H9 (cell line): ENCODE data around the gene PRXL2C. TPM values are rescaled to one million over a fixed set of nuclear protein-coding genes. Genes with fewer than 3 reads are reported as not detected.

Source experiments
- DNase-seq: peaks from one replicate; pipeline ENCODE4 v3.0.0-alpha.2; 2017
- H2AFZ ChIP-seq: one replicate; pipeline ENCODE4 v1.6.1; 2013; ENCODE audit warnings: mild to moderate bottlenecking, low read length, control low read depth, moderate library complexity
- H2AK5ac ChIP-seq: 2 replicates; pipeline ENCODE4 v1.6.1; 2013; ENCODE audit warnings: low read length, control low read depth, mixed read lengths; ENCODE audit not compliant: insufficient read length
- H2BK120ac ChIP-seq: one replicate; pipeline ENCODE4 v1.6.1; 2013; ENCODE audit warnings: low read depth, mild to moderate bottlenecking, low read length, control low read depth, inconsistent platforms; ENCODE audit not compliant: poor library complexity, severe bottlenecking
- H2BK12ac ChIP-seq: 2 replicates; pipeline ENCODE4 v1.6.1; 2013; ENCODE audit warnings: low read length, control low read depth, mixed read lengths, low read depth; ENCODE audit not compliant: insufficient read length
- H2BK15ac ChIP-seq: 2 replicates; pipeline ENCODE4 v1.6.1; 2013; ENCODE audit warnings: low read depth, low read length, control low read depth
- H2BK20ac ChIP-seq: one replicate; pipeline ENCODE4 v1.6.1; 2013; ENCODE audit warnings: low read depth, mild to moderate bottlenecking, low read length, control low read depth, inconsistent platforms; ENCODE audit not compliant: poor library complexity, severe bottlenecking
- H2BK5ac ChIP-seq: 2 replicates; pipeline ENCODE4 v1.6.1; 2013; ENCODE audit warnings: low read length, control low read depth, mixed read lengths; ENCODE audit not compliant: insufficient read length
- H3K14ac ChIP-seq: 2 replicates; pipeline ENCODE4 v1.6.1; 2013; ENCODE audit warnings: low read length, control low read depth; ENCODE audit not compliant: insufficient read depth
- H3K18ac ChIP-seq: 2 replicates; pipeline ENCODE4 v1.6.1; 2013; ENCODE audit warnings: low read depth, mild to moderate bottlenecking, mixed read lengths, low read length, control low read depth; ENCODE audit not compliant: insufficient read length
- H3K23ac ChIP-seq: 2 replicates; pipeline ENCODE4 v1.6.1; 2013; ENCODE audit warnings: low read length, control low read depth, mixed read lengths, low read depth; ENCODE audit not compliant: insufficient read length
- H3K23me2 ChIP-seq: 2 replicates; pipeline ENCODE4 v1.6.1; 2013; ENCODE audit warnings: low read depth, mild to moderate bottlenecking, mixed read lengths, low read length, control low read depth; ENCODE audit not compliant: insufficient read length, poor library complexity, severe bottlenecking
- H3K27ac ChIP-seq: 2 replicates; pipeline ENCODE4 v1.5.1; 2013; ENCODE audit warnings: low read length, control low read depth, mixed read lengths, low read depth; ENCODE audit not compliant: insufficient read length
- H3K27me3 ChIP-seq: 2 replicates; pipeline ENCODE4 v1.6.1; 2013; ENCODE audit warnings: low read length, control low read depth, inconsistent platforms; ENCODE audit not compliant: insufficient read depth
- H3K4ac ChIP-seq: 2 replicates; pipeline ENCODE4 v1.6.1; 2013; ENCODE audit warnings: low read depth, mild to moderate bottlenecking, control low read depth, inconsistent platforms, low read length, moderate library complexity
- H3K4me1 ChIP-seq: 2 replicates; pipeline ENCODE4 v1.6.1; 2013; ENCODE audit warnings: low read length, control low read depth, inconsistent platforms; ENCODE audit not compliant: insufficient read depth
- H3K4me2 ChIP-seq: 2 replicates; pipeline ENCODE4 v1.6.1; 2013; ENCODE audit warnings: low read length, control low read depth, mixed read lengths; ENCODE audit not compliant: insufficient read length, insufficient read depth
- H3K56ac ChIP-seq: 2 replicates; pipeline ENCODE4 v1.6.1; 2013; ENCODE audit warnings: low read depth, mild to moderate bottlenecking, mixed read lengths, low read length, control low read depth; ENCODE audit not compliant: insufficient read length
- H3K79me1 ChIP-seq: 2 replicates; pipeline ENCODE4 v1.6.1; 2013; ENCODE audit warnings: low read depth, mild to moderate bottlenecking, moderate library complexity, low read length, control low read depth, inconsistent platforms; ENCODE audit not compliant: insufficient read depth, poor library complexity, severe bottlenecking
- H3K79me2 ChIP-seq: 2 replicates; pipeline ENCODE4 v1.6.1; 2013; ENCODE audit warnings: low read length, control low read depth, inconsistent platforms; ENCODE audit not compliant: insufficient read depth
- H3K9ac ChIP-seq: 2 replicates; pipeline ENCODE4 v1.6.1; 2013; ENCODE audit warnings: low read length, control low read depth, mixed read lengths; ENCODE audit not compliant: insufficient read length; ENCODE audit errors: extremely low read depth
- H3K9me3 ChIP-seq: one replicate; pipeline ENCODE4 v1.6.1; 2013; ENCODE audit warnings: low read depth, low read length, inconsistent platforms; ENCODE audit not compliant: control insufficient read depth
- H3T11ph ChIP-seq: one replicate; pipeline ENCODE4 v1.6.1; 2013; ENCODE audit warnings: mild to moderate bottlenecking, low read length, control low read depth, inconsistent platforms
- H4K20me1 ChIP-seq: one replicate; pipeline ENCODE4 v1.6.1; 2013; ENCODE audit not compliant: control insufficient read depth, insufficient read length, insufficient read depth
- H4K5ac ChIP-seq: 2 replicates; pipeline ENCODE4 v1.6.1; 2013; ENCODE audit warnings: low read depth, mild to moderate bottlenecking, mixed read lengths, low read length, control low read depth; ENCODE audit not compliant: insufficient read length
- H4K8ac ChIP-seq: replicated peaks from 2 replicates; pipeline ENCODE4 v1.6.1; 2013; ENCODE audit warnings: low read length, control low read depth, mixed read lengths, low read depth; ENCODE audit not compliant: insufficient read length
- H4K91ac ChIP-seq: 2 replicates; pipeline ENCODE4 v1.6.1; 2013; ENCODE audit warnings: low read depth, mild to moderate bottlenecking, moderate library complexity, mixed read lengths, low read length, control low read depth; ENCODE audit not compliant: insufficient read length
- H3K27ac Mint-ChIP-seq, 3 experiments: 2 replicates in 2 of 3; 3 replicates in 1 of 3; pipeline ENCODE4 v1.8.0; 2020 to 2021; ENCODE audit warnings: mixed read lengths in 3 of 3, mild to moderate bottlenecking in 1 of 3, moderate library complexity in 1 of 3
- H3K27me3 Mint-ChIP-seq: 2 replicates; pipeline ENCODE4 v1.8.0; 2021; ENCODE audit warnings: low read depth, mild to moderate bottlenecking, moderate library complexity, mixed read lengths
- H3K36me3 Mint-ChIP-seq, 3 experiments: 2 replicates in 2 of 3; 3 replicates in 1 of 3; pipeline ENCODE4 v1.8.0; 2020 to 2021; ENCODE audit warnings: low read depth in 3 of 3, mixed read lengths in 3 of 3; ENCODE audit not compliant: insufficient read depth in 1 of 3
- H3K4me1 Mint-ChIP-seq, 2 experiments: 2 replicates each; pipeline ENCODE4 v1.8.0; 2020; ENCODE audit warnings: mixed read lengths in 2 of 2
- H3K4me3 Mint-ChIP-seq, 2 experiments: 2 replicates in 1 of 2; 3 replicates in 1 of 2; pipeline ENCODE4 v1.8.0; 2020 to 2021; ENCODE audit warnings: mild to moderate bottlenecking in 2 of 2, mixed read lengths in 2 of 2, moderate library complexity in 1 of 2
- H3K9me3 Mint-ChIP-seq, 2 experiments: 2 replicates in 1 of 2; 3 replicates in 1 of 2; pipeline ENCODE4 v1.8.0; 2020; ENCODE audit warnings: mild to moderate bottlenecking in 2 of 2, mixed read lengths in 2 of 2, moderate library complexity in 1 of 2
- CTCF ChIP-seq: fragments of 200-600 bp; sonication (generic); conservative IDR thresholded peaks from 3 replicates; pipeline ENCODE4 v1.8.0; 2021; ENCODE audit warnings: antibody characterized with exemption, mild to moderate bottlenecking
- total RNA-seq: library from RNA; stranded (reverse); gene quantifications from 2 replicates; pipeline ENCODE4 v1.2.1, GENCODE V29; 2021

PRXL2C gene
- total RNA-seq, 1 experiment from 2014 or later: 4.7 TPM

- no peak for DNase-seq
- Mint-ChIP-seq H3K4me3 (no peak overlapping the region), H3K36me3 (peaks cover 0 to 1% (median 0%) of the 10 kb centered on the region in 3 experiments; a peak in 2 of 7 replicates), H3K27ac (no peak overlapping the region), H3K4me1 (peaks cover 20 to 25% of the 10 kb centered on the region in 2 experiments), H3K27me3 (no peaks in the 10 kb centered on the region), H3K9me3 (no peaks in the 10 kb centered on the region)
- no peak for TF ChIP-seq CTCF
- no peak overlapping the region for H3K27ac ChIP-seq
- no peak overlapping the region for H4K5ac ChIP-seq
- no peak overlapping the region for H2BK120ac ChIP-seq
- no peak overlapping the region for H4K91ac ChIP-seq
- no peak overlapping the region for H3T11ph ChIP-seq
- no peak overlapping the region for H3K4ac ChIP-seq
- H2BK12ac ChIP-seq: no peak overlapping the region
- H3K18ac ChIP-seq: no peak overlapping the region
- no peaks in the 10 kb centered on the region for H3K9me3 ChIP-seq
- no peaks in the 10 kb centered on the region for H4K20me1 ChIP-seq
- no peak overlapping the region for H2BK5ac ChIP-seq
- H3K4me1 ChIP-seq: peaks cover 12% of the 10 kb centered on the region; the same call in 1 of the 2 replicates
- H3K4me2 ChIP-seq: no peak overlapping the region
- no peak overlapping the region for H4K8ac ChIP-seq
- peaks cover 11% of the 10 kb centered on the region for H3K79me1 ChIP-seq
- no peak overlapping the region for H3K9ac ChIP-seq
- H3K79me2 ChIP-seq: peaks cover 7% of the 10 kb centered on the region; the same call in 1 of the 2 replicates
- H3K56ac ChIP-seq: no peak overlapping the region
- H2BK15ac ChIP-seq: no peak overlapping the region
- H3K27me3 ChIP-seq: no peaks in the 10 kb centered on the region
- H2BK20ac ChIP-seq: no peak overlapping the region
- no peaks in the 10 kb centered on the region for H3K23me2 ChIP-seq
- no peak overlapping the region for H2AFZ ChIP-seq
- H3K14ac ChIP-seq: no peak overlapping the region
- H3K23ac ChIP-seq: no peak overlapping the region
- H2AK5ac ChIP-seq: no peak overlapping the region
Observed at GRCh38 chr9:96609732-96610131, 45.4 kb downstream of the PRXL2C start.
